GM18858 (cell line): ENCODE data around the gene SPSB2.

Experiments used
- ATAC-seq: cut with Tn5 transposase; IDR thresholded peaks from one replicate; pipeline ENCODE4 v1.9.1; 2021; ENCODE audit not compliant: unreplicated experiment

The SPSB2 gene

GRCh38 chr12:6821591-6822425 lies 51.3 kb downstream of the SPSB2 start, which contains the start of gene GPR162:
Gene GPR162, plus strand, starts transcription at chr12:6821821. Its CDS starts 2,078 bp downstream, at chr12:6823899.
- no peak for ATAC-seq
